ENCODE results near the gene SPOP. TPM values are rescaled to one million over a fixed set of nuclear protein-coding genes. Genes with fewer than 3 reads are reported as not detected.

SPOP gene
- total and polyA plus RNA-seq, 9 of the 15 experiments (the other 6 are each of a cell fraction or from before 2014, with no cell fraction given), result 34.2 to 65.9 (median 39.7) TPM

- TF ChIP-seq CEBPG (CRISPR knock-in tag; IDR thresholded peaks at IDR 0.05), result no peak
- TF ChIP-seq CEBPG (tag; conservative IDR thresholded peaks at IDR 0.05 in 1 of 2, IDR thresholded peaks at IDR 0.05 in 1 of 2), result no peak
- no peak for TF ChIP-seq ZNF696 (CRISPR knock-in tag; conservative IDR thresholded peaks at IDR 0.05)
- TF ChIP-seq ZFP91 (CRISPR knock-in tag; IDR thresholded peaks at IDR 0.05), result no peak
- 0 out of 2 replicates have a peak, but pooled peaks have one; percentile 31 for TF ChIP-seq MAX (CRISPR knock-in tag; IDR thresholded peaks at IDR 0.05)
- no peak for TF ChIP-seq ZBTB9 (CRISPR knock-in tag; IDR thresholded peaks at IDR 0.05)
- TF ChIP-seq TEAD1 (CRISPR knock-in tag; IDR thresholded peaks at IDR 0.05), result no peak
- no peak for TF ChIP-seq PBX2 (CRISPR knock-in tag; IDR thresholded peaks at IDR 0.05; ENCODE audit: low read depth)
- TF ChIP-seq PBX2 (tag; conservative IDR thresholded peaks at IDR 0.05; ENCODE audit: low read depth), result no peak
- TF ChIP-seq GTF2F1 (IDR thresholded peaks at IDR 0.05; ENCODE audit: low read depth, low read length), result no peak
- no peak for TF ChIP-seq ASH1L (IDR thresholded peaks at IDR 0.05; ENCODE audit: borderline replicate concordance, low read depth, partially characterized antibody)
- no peak for TF ChIP-seq AFF1 (IDR thresholded peaks at IDR 0.05; ENCODE audit: low read depth in 1 of 2, partially characterized antibody in 2 of 2)
- no peak for TF ChIP-seq RBM25 (IDR thresholded peaks at IDR 0.05; ENCODE audit: low read depth, low read length, severe bottlenecking)
- TF ChIP-seq FOSL1 (tag; conservative IDR thresholded peaks at IDR 0.05), result no peak
- TF ChIP-seq ZBTB34 (CRISPR knock-in tag; IDR thresholded peaks at IDR 0.05), result no peak
- no peak for TF ChIP-seq ZNF143 (CRISPR knock-in tag; IDR thresholded peaks at IDR 0.05)
These were observed 102.2 kb downstream of the SPOP start, which contains the start of gene NXPH3 (continued) for GRCh38 chr17:49575679-49576087.
